Activated T-cell treated with anti-CD3 and anti-CD28 coated beads, Interleukin-2, amount 50 U/mL, for 1 hour (primary cell): ENCODE results near the gene SLC38A10.

Experiments
- DNase-seq: peaks from one replicate; pipeline ENCODE4 v3.0.0-alpha.2; 2020

SLC38A10 gene

DNA sequence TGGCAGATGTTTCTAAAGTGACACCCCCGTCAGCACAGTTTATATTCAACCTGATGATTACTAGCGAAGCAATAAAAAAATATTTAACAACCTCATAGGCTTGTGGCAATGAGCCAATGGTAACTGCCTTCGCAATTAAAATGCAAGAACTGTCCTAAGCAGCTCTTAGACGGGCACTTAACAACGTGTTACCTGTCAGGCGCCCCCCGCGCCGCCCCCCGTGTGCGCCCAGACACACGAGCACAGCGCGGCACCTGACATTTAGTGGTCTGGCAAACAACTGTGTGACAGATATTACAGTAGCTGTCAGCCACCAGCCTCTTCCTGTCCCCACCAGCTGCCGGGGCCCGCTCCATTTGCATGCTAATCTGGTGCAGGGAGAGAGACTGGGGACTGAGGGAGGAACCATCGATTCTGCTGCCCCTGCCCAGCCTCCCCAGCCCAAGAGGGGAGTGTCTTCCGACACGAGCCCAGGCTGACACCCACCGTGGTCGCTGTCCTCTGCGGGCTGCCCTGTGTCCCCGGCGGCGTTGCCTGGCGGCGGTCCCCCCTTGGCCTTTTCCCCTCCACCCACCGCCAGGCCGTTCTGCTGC lies 43.3 kb downstream of the SLC38A10 start:
- no peak for DNase-seq

DNA sequence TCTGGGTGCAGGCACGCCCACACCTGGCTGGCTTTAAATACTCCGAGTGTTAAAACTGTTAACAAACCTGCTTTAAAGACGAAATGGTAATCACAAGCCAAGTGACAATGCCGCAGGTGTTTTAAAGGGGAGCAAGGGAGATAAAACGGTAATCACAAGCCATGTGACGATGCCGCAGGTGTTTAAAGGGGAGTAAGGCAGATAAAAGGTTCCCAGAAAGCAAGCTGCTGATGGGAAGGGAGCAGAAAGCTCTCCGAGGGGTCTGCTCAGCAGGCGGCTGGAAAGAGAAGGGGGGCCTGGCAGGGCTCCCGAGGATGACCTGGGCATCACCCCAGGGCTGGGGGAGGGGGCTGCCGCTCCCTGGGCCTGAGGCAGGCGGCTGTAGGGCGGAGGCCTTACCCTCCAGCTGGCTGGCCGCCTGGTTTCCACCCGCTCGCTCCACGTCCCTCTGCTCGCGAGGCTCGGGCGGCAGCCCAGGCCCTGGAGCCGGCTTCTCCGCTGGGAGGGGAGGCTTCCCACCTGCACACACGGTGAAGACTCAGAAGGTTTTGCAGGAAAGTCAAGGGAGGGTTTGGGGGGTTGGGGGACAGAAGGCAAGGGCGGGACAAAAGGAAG lies 43.9 kb downstream of the SLC38A10 start:
- DNase-seq, result no peak

DNA sequence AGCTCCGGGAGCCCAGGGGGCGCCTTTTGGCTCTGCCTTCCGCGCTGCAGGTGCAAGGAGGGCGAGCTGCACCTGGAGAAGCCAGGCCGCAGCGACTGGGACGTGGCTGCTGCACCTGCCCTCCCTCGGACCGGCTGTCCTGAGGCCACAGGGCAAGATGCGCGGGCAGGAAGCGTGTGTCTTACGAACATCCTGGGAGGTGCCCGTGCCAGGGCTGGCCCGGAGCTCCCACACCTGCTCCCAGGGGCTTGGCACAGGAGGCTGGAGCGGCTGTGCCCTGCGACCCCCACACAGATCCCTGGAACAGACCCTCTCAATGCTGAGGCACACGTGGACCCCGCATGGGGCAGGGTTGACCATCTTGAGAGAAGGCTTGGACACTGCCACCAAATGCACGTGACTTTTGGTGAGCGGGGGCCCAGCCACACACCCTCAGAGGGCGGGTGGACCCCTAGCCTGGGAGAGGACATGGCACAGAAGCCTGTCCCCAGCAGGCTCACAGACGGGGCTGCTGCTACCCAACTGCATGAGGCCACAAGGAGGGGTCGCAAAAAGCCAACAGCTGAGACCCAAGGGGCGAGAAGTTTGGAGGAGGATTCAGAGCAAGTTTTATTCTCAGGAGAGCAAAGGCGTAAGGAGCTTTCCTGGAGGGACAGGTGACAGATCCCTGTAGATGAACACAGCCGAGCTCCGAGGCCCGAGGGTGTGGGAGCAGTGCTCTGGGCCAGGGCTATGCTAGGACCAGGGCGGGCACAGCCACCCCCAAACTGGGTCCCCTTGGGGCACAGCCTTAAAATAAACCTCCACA lies 44.6 kb downstream of the SLC38A10 start:
- no peak for DNase-seq

DNA sequence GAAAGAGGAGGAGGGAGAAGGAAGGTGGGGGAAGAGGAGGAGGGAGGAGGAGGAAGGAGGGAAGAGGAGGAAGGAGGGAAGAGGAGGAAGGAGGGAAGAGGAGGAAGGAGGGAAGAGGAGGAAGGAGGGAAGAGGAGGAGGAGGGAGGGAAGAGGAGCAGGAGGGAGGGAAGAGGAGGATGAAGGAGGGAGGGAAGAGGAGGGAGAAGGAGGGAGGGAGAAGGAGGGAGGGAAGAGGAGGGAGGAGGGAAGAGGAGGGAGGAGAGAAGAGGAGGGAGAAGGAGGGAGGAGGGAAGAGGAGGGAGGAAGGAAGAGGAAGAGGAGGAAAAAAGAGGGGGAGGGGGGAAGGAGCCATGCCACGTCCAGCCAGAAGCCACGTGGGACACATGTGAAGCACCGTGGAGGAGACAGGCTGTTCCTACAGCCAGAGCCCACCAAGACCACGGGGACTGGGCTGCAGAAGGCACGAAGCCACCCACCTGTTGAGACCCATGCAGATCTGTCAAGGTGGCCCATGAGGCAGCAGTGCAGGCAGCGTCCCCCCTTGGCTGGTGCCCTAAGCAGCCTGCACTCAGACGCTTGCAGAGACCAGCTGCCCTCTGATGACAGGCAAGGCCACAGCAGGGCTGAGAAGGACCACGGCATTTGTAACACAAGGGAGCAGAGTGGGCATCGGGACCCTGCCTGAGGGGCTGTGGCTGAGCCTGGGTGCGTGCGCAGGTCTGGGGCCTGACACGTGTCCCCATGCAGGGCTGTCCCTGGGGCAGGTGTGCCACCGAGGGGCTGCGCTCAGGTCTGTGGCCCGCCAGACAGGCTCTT lies 45.7 kb downstream of the SLC38A10 start:
- no peak for DNase-seq

DNA sequence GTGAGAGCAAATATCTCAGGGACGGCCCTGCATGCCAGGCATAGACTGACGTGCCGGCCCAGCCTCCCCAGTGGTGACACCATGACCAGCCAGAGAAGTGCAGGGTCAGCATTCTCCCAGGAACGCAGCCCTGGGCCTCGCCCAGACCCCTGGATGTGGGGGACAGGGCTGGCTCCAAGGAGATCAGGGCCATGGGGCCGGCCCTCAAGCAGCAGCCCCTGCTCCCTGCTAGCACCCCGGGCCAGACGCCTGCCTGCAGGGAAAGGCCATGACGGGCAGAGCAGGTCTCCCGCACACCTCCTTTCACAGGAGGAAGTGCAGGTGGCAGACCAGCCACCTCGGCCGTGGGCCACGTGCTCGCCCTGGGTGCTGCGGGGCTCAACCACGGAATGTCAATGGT lies 46.5 kb downstream of the SLC38A10 start:
- DNase-seq, result no peak

DNA sequence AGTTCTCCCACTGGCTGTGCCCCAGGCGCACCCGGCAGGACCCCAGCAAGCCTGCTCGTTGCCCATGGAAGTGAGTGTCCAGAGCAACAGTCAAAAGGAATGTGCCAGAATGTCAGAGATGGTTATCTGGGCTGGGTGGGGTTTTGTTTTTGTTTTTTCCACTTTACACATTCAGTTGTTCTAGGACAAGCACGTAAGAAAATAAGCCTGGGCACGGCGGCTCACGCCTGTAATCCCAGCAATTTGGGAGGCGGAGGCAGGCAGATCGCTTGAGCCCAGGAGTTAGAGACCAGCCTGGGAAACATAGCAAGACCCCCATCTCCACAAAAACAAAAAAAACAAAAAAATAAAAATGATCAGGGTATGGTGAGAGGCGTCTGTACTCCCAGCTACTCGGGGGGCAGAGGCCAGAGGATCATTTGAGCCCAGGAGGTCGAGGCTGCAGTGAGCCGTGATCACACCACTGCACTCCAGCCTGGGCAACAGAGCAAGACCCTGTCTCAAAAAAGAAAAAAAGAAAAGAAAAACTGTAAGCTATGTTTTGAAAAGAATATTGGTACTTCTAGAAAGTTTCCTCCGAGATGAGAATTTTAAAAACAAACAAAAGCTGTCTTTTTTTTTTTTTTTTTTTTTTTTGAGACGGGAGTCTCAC lies 47.6 kb downstream of the SLC38A10 start:
- DNase-seq, result no peak

DNA sequence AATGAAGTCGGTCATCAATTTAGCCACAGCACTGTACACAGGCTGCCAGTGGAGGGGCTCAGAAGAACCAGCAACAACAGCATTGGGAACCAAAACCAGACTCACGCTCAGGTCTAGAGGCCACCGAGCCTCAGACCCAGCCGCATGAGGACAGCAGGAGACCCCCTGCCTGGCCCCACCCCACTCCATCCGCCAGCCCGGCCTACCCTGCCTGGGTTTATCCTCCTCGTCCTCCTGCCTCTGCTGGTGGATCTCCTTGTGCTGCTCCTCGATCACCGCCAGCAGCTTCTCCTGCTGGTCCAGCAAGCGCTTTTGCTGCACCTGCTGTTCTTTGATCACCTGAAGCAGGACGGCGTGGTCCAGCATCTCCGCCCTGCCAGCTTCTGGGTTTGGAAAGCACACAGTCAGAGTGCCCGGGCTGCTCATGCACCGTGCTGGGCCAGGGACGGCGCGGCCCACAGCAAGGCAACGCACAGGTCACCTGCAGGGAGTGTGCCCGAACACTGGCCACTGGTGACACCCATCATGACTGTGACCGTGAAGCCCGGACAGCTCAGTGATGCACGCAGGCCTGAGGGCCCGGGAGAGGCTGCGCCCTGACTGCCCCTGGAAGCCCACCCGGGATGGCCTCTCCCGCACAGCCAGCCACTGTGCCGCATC lies 48.3 kb downstream of the SLC38A10 start:
- no peak for DNase-seq

DNA sequence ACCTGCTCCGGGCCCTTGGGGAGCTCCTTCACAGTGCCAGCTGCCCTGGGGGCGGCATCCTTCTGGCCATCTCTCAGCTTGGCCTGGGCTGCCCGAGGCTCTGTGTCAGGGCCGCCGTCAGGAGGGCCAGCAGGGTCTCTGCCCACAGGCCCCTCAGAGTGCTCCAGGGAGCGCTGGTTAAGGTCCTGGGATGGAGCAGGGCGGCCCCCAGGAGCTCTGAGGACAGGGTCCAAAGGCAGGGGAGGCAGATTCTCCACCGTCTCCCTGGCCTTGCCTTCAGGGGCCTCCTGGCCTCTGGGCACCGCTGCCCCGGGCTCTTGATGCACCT lies 48.8 kb downstream of the SLC38A10 start:
- DNase-seq, result no peak

DNA sequence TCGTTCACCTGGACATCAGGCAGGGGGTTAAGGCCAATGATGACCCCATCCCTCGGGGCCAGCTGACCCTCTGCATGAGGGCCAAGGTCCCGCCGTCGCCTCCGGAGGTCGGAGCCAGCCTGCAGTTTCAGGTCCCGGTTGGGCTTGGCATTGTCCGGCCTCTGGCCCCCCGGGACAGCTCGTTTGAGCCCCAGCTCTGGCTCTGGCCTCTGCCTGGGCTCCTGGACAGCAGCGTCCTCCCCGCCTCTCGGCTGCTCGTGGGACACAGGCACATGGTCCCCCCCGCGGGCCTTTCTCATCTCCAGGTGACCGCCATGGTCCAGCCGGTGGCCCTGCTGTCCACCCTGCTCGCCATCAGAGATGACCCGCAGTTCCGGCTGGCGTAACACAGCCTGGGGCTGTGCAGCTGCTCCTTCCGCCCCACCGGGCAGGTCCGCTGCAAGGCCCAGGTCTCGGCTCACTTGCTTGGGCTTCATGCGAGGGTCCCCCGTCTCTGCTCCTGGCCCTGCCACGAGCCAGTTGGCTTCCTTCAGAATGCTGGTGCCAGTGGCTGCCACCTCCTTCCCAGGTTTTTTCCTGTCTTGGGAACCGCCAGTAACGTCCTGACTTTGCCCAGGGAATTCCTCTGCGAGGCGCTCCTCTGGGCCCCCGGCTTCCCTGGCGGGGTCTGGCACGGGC lies 49.3 kb downstream of the SLC38A10 start:
- DNase-seq, result no peak

DNA sequence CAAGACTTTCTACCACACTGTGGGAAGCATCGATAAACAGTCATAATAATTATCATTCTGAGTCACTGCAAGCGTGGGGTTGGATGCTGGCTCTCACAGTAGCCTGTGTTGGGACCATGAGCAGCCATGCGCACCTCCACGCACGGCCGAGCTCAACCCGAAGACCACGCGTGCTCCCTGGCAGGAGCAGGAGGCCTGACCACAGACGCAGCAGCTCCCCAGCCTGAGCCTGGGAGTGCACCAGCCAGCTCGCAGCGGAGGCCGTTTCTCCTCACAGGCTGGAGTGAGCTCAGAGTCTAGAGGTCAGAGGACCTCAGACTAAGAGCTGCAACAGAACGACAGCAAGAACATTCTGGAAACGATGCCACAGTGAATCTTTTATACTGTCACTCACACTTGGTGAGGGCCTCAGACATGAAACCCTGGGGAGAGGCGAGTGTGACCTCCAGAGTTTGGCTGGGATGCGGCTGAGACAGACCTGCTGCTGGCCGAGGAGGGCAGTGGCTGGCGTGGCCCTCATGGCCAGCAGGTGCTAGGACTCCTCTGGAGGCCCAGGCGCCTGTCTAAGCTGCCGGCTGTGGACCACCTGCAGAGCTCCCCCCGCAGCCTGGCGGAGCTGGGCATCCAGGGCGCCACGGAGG lies 50.0 kb downstream of the SLC38A10 start:
- DNase-seq, result no peak

DNA sequence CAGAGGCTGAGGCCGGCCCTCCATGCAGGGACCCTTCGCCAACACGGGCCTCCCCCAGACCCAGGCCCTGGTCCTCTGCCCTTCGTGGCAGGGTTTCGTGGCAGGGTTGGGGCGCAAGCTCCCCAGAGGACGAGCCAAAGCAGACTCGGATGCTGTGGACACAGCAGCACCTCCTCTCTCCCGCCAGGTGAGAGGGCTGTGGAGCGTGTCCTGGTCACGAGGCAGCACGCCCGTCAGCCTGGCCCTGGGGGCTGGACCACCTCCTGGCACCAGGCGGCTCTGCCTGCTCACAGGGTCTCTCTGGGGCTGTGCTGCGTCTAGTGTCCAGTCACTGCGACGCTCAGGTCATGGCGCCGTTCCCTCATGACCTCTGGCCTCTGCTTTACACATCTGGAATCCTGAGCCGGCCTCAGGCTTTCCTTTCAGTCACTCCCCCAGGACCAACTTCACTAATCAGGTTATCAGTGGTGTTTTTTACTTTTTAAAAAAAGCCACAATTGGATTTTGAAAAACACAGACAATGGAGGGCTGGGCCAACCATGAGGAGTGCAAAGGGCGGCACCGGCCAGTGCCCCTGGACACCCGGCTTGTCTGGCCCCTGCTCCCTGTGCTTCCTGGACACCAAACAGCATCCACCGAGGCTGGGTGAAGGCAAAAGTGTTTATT lies 50.6 kb downstream of the SLC38A10 start:
- DNase-seq, result no peak

DNA sequence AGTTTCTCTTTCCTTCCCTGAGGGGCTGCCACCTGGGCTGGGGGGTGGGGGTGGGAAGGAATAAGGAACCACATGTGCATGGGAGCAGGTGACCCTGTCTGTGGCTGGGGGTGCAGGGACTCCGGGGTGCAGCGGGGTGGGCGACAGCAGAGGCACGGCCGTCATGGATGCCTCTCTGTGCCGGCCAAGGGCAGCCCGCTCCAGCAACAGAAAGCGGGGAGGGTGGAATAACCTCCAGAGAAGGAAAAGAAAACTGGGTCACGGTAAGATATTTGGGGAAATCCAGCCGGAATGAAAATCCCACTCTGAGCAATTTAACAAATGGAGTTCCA lies 51.8 kb downstream of the SLC38A10 start:
- no peak for DNase-seq

DNA sequence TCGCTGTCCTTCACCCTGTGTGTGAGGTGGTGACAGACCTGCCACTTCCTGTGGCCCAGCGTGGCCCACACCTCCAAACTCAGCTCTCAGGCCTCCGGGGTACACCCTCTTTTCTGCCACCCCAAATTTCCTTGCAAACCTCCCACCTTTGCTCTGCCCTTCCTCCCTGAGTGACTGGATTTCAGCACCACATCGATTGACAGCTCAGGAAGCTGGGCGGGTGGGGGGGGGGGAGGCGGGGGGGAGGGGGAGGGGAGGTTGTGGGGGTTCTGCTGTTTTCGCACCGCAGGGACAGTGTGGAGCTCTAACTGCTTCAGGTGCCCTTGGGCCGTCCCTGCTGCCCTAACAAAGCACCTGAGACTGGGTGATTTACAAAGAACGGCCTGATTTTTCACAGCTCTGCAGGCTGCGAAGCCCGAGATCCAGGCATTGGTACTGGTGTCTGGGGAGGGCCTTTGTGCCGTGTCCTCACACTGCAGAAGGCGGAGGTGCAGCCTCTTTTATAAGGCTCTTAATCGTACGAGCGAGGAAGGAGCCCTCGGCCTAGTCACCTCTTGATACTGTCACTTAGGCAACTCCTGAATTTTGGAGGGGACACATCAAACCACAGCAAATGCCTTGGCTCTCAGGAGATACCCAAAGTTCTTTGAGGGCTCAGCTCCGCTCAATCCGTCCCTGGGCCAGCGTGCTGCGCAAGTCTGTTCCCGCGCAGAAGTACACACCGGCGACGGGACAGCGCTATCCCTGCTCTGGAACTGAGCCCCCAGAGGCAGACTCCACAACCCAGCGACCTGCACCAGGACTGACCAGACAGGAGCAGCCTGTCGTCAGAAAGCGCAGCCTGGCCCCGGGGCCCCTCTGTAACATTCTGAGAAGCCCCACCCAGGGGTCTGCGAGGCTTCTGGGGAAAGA lies 52.4 kb downstream of the SLC38A10 start:
- no peak for DNase-seq

DNA sequence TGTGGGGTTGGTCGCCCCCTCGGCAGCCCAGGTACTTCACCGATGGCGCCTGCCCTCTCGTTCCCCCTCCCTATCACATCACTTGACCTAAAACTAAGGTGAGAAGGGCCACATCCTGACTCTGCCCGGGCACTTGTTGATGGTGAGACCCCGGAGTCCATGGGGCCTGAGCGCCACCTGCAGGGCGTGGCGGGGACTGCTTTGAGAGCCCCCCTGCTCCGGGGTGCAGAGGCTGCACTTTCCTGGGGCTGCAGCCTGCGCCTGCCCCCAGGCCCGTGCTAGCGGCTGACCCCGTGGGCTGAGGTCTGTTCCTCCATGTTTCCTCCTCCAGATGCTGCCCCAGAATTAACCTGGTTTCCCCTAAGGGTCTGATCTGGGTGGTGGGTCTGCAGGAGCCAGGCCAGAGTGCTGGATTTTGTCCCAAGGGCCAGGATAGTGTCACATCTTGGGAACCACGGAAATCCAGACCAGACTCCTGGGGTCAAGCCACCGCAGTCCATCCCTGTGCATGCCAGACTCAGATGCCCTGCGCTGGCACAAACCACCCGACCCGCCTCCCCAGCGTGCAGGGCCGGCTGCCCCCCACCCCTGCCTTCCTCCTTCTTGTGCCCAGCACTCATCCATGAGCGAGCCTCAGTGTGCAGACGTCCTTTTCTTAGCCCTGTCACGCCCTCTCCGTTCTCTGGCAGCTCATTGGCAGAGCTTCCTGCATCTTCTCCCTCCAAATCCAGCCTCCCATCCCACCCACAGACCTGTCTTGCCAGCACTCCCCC lies 53.3 kb downstream of the SLC38A10 start:
- peak; percentile 70 for DNase-seq

DNA sequence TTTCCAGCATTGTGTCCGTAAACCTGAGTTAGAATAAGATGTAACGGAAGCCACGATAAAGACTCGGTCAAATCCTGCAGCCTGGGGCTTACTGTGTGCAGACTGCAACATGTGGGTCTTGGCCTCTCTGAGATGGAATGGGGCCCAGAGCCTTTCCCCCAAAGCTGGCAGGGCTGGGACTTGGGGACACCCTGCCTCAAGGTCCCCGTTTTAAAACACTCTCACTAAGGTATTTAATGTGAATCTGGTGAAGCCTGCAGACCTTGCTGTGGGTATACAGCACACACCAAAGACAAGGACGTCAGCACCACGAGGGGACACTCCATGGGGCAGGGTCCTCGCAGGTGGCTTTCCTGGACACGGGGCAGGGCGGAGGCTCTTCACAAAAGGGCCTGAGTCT lies 53.9 kb downstream of the SLC38A10 start:
- no peak for DNase-seq

DNA sequence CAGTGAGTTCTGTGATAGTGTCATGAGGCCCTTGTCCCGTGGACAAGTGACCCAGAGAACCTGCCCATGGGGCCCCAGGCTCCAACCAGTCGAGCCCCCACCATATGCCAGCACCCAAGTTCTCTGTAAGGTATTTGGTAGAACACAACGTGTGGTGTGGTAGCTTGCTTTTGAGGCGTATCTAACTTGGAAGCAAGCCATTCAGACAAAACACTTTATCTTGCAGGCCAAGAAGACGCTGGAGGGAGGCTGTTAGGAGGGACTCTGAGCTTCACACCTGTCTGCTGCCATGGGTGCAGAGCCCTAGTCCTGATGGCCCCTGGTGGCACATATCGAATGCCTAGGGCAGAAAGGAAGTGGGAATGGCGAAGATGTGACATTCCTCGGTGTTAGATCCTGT lies 54.3 kb downstream of the SLC38A10 start:
- no peak for DNase-seq

DNA sequence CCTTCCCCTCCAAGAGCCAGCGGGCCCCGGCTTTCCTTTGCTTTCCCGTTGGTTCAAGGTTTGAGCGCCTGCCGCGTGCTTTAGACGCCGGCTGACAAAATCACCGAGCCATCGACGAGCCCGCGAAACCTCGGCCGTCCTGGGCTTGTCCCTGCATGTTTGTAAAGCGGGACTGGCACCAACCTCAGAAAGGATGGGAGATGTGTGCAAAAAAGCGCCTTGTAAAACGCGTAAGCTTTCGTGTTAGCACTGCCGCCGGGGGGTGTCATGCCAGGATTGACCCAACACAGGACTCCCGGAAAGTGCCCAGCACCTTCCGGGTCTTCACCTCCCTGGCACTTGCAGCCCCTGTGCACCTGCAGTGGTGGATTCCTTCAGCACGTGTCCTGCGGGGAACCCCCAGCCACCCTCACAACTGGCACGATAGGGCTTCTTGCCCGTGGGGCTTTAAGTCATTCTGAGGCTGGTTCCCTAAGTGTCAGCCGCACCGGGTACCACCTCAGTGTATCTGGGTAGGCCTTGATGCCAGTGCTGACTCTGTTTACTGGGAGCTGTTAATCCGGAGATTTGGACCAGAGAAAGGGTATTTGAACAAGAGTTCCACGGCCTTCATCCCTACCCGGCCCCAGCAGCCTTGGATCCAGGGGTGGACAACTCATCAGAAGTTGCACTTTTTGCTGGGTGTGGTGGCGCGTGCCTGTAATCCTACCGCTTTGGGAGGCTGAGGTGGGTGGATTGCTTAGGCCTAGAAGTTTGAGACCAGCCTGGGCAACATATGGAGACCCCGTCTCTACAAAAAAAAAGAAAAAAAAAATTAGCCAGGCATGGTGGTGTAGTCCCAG lies 55.2 kb downstream of the SLC38A10 start:
- DNase-seq, result no peak
